GM18907 (cell line): ENCODE results near the gene TEX19.

ENCODE experiments used
- ATAC-seq: cut with Tn5 transposase; IDR thresholded peaks from one replicate; pipeline ENCODE4 v1.9.1; 2021; ENCODE audit warnings: mild to moderate bottlenecking, moderate library complexity; ENCODE audit not compliant: unreplicated experiment

The TEX19 gene

DNA sequence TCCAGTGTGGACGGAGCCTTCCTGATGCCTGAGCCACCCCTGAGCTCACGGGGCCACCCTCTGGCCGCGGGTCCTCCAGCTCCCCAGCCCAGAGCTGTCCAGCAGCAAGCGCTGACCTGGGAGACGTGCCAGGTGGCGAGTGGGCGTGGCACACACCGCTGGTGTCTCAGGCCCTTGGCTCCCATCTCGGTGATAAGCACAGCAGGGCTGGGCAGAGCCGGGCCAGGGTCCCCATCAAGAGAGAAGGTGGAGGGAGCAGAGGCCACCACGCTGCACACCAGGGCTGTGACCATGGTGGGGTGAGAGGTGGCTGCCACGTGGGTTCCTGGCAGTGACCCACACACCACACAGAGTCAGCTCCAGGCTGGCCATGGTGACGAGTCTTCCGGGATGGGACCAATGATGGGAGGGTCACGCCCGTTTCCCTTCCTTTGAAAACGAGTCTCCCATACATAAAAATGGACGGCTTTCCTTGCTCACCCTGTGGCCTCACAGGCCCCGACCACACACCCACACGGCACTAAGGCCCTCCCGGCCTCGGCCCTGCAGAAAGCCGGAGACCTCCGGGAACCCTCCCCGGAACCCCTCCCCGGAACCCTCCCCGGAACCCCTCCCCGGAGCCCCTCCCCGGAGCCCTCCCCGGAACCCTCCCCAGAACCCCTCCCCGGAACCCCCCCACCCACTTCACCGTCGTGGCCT, 29.3 kb downstream of the TEX19 start:
- no peak for ATAC-seq

DNA sequence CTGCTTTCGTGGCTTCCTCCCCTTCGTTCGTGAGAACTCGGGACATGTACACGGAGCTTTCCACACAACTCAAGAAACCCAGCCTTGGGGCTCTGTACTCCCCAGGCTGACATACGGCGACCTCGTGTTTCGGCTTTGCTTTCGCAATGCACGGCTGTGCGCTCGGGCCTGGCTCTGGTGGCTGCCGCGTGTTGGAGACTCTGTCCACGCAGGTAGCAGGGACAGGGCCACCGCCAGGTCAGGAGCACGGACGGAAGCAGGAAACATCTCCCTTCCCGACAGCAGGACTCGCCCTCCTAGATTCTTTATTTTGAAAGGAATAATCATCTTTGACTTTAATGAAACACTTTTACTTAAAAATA, 29.9 kb downstream of the TEX19 start:
- ATAC-seq = no peak

GRCh38 chr17:82389379-82389778, 30.3 kb downstream of the TEX19 start:
- ATAC-seq = no peak

DNA sequence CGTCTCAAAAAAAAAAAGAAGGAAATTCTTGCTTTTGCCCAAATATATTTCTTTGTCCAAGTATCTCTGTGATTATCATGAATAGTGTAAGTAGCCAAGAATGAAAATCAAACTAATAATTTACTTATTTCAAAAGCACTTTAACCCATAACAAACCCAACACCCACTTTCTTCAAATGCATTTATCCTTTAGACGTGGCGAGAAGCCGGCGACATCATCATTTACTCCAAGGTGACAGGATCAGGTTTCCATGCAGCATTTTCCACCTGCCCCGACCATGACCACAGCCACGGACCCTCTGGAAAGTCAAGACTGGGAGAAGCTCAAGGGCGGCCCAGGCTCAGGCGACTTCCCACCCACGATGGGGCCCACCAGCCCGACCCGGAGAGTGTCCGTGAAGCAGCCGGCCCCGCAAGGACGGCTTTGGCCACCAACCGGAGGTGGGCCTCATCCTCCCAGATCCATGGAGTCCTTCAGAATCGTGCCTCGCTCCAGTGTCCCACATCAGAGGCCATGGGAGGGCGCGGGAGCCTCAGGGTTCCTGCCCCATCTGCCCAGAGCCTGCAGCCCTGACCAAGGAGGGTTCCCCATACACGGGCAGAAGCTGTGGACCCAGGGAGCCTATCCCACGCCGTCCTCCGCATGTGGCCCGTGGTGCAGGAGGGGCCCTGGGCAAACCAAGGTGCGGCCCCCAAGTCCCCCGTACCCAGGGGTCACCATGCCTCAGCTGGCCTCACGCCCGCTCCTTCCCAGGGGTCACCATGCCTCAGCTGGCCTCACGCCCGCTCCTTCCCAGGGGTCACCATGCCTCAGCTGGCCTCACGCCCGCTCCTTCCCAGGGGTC, 31.2 kb downstream of the TEX19 start:
- no peak for ATAC-seq

DNA sequence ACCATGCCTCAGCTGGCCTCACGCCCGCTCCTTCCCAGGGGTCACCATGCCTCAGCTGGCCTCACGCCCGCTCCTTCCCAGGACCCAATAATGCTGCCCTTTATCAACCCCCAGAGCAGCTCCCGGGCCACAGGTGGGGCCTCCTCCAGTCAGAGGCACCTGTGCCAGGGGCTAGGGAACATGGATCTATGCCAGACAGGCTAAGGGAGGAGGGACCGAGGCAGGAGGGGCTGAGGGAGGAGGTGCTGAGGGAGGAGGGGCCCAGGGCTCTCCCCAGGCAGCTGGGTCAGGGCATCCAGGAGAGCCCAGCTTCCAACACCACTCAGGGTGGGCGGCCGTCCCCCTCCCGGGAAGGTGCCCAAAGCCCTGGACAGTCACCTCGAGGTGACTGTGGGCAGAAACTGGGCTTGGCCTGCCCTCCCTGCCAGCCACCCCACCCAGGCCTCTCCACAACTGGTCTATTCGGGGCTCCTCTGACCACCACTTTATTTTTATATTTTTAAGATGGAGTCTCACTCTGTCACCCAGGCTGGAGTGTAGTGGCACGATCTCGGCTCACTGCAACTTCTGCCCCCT, 31.9 kb downstream of the TEX19 start:
- ATAC-seq = no peak

GRCh38 chr17:82391496-82392066, 32.5 kb downstream of the TEX19 start:
- ATAC-seq = no peak

DNA sequence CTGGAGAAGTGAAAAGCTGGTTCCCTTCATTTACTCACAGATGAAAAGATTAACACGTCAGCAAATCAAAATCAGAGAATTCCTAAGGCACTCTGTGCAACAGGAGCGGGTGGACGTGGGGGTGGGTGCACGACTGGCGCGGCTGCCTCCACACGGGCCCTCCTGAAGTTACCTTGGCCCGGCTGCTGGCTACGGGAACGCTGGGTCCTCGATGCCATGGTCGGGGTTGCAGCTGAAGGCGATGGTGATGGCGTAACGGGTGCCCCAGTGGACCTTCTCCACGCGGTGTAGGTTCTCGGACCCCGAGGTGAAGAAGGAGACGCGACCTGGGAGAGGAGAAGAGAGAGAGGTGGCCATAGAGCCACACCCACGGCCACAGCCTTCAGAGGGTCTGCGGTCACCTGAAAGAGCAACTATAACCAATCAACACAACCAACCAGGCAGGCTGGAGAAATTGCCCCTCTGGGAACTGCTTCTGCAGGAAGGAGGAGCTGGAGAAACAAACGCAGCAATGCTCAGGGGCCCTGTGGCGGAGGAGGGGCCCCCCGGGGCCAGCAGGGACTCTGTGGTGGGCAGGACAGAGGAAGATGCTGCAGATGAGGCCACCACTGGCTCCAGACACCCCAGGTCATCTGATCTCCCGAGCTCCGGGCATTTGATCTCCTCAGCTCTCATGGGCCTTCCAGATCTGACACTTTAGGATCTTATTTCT, 33.3 kb downstream of the TEX19 start:
- ATAC-seq = no peak

DNA sequence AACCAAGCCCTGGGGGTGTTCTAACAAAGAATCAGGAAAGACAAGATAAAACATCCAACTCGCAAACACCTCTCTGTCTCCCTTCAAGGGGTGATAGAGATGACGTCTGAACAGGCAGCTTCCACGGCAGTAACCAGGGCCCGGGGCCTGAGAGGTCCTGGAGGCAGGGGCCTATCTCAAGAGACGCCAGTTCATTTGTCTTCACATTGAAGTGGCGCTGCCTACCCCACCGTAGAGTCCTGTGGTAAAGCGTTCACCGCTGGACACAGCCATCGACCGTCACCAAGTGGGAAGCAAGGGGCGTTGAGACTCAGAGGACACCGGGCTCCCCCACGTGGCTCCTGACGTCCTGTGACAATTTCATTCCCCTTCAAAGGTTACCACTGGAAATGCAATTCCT, 33.9 kb downstream of the TEX19 start:
- ATAC-seq = no peak

DNA sequence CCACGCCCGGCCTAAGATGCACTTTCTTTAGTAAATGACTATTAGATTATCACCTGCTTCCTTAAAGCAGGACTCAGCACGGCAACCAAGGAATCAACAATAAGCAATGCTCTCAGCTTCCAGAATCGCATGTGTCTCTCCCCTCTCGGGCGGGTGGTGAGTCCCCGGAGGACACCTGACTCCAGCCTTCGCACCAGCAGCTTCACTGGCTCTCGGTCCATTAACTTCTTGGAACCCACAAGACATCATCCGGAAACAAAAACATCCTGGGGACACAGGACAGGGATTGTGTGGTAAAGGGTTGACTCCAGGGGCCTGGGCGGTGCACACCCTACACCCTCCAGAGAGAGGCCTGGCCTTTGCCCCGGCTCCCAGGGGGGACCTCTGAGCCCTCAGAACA, 35.2 kb downstream of the TEX19 start:
- no peak for ATAC-seq

DNA sequence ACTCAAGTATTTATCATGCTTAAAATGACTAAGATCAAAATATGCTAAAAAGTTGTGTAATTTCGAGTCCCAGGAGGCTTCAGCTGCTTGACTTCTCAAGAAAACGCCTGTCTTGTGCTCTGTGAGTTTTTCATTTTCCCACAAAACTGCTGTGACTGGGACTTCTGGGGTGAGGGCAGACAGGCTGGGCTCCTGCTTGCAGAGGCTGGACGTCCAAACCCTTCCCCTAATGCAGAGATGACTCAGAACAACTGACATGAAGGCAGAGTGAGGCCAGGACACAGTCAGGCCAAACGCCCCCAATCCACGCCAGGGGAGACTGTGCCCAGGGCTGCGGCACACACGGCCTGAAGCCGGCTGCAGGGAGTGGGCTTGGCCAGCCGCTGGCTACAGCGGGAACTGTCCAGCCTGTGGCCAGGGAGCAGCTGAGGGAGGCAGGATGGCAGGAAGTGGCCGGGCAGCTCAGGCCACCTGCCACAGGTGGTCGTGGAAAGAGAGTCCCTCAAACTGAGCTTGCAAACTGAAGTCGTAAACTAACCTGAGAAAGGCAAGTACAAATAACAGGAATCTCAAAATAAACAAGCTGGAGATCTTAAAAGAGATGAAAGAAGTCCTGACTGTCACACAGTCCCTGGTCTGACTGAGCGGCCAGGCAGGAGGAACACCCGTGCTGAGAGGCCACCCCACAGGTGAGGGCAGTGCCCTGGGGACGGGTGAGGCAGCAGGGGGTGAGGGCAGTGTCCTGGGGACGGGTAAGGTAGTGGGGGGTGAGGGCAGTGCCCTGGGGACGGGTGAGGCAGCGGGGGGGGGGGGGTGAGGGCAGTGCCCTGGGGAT, 37.8 kb downstream of the TEX19 start:
- no peak for ATAC-seq

DNA sequence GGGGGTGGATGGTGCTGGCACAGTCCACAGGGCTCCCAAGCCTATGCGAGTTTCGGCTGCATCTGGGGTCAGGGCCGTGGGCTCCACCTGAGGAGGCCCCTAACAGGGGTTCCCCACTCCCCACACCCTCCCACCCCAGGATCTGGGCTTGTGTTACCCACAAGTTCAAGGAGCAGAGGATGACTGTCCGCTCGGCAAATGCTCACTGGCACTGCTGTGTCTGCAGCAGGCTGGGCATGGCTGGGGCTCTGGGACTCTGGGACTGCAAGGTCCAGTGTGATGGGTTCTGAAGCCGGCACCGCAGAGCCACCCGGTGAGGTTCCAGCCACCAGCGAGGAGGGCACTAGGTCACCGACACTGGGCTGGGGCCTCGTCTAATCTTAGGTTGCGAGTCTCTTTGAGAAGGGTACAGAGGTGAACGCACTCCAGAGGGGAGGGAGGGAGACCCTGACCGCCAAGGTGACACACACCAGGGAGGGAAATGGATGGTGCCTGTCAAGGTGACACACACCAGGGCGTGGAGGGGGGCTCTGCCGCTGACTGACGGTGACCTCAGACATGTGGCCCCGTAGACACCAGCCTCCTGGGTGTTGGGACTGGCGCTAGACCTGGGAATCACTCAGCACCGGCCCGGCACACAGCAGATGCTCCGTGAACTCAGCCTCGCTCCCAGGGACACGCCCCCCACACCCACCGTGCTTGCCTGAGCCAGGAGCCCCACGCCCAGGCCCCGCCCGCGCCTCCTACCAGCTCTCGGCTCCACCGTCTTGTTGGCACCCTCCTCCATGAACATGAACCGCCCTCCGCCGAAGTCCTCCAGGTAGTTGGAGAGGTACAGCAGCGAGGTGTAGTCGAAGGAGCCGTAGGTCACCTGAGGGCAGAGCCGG, 38.6 kb downstream of the TEX19 start:
- no peak for ATAC-seq

- ATAC-seq = no peak
Observed at GRCh38 chr17:82399041-82399441, 40.0 kb downstream of the TEX19 start.

- ATAC-seq = no peak
Observed at GRCh38 chr17:82399601-82400101, 40.6 kb downstream of the TEX19 start.

- ATAC-seq = no peak
Observed at GRCh38 chr17:82400206-82400605, 41.2 kb downstream of the TEX19 start.

- ATAC-seq = peak; percentile 48
Observed at GRCh38 chr17:82400830-82401229, 41.8 kb downstream of the TEX19 start.

GRCh38 chr17:82402865-82403264, 43.8 kb downstream of the TEX19 start:
- ATAC-seq = peak; percentile 81

DNA sequence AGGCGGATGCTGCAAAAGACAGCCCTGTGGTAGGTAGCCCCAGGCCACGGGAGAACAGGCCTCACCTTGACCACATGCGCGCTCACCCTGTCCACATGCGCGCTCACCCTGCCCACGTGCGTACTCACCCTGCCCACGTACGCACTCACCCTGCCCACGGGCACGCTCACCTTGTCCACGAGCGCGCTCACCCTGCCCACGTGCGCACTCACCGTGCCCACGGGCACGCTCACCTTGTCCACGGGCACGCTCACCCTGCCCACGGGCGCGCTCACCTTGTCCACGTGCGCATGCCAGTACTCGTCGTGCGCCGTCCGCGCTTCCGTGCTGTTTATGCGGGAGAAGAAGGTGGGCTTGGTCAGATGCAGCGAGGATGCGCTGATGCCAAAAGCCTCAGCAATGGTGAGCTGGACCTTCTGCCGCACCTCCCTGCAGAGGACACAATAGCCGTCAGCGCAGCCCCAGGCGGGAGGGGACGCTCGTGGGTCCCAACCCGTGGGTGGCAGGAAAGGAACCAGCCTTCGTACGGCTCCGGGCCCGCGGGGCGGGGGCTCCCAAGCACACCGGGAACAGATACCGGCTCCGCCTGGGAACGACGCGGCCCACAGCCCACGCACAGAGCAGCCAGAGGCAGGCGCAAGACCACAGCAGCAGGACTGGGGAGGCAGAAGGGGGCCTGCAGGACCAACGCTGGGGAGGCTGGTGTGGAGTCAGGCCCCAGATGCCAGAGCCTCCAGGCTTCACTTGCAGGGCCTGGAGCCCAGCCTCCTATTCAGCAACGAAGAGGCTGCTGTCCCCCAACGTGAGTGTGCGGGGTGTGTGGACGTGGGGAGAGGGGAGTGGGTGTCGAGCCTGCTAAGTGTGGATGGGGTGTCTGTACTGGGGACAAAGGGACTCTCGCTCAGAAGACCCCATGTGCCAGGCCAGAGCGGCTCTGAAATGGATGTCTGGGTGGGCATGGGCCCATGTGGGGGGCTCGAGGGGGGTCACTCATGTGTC, 44.9 kb downstream of the TEX19 start:
- ATAC-seq = no peak

- no peak for ATAC-seq
Observed at GRCh38 chr17:82405051-82405450, 46.0 kb downstream of the TEX19 start.
